Measurements from ENCODE around the gene MTERF4.

DNA sequence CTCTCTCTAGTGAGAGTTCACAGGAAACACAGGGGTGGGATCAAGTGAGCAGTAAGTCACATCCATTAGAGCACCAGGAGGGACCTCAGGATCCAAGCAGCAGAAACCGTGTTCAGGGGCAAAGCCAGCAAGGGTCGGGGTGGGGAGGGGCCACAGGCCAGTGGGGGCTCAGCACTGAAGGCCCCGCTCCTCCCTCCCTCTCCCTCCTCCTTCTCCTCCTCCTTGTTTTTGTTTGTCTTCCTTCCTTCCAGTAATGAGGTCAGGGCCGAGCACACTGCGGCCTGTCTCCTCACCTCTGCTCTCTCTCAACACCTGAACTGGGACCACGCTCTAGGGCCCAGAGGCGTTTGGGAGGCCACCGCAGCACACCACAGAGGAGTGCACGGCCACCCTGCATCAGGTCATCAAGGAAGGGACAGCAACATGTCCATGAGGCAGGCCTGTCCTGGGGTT is 20.9 kb downstream of the MTERF4 start:
- TF ChIP-seq, protein P1, sequence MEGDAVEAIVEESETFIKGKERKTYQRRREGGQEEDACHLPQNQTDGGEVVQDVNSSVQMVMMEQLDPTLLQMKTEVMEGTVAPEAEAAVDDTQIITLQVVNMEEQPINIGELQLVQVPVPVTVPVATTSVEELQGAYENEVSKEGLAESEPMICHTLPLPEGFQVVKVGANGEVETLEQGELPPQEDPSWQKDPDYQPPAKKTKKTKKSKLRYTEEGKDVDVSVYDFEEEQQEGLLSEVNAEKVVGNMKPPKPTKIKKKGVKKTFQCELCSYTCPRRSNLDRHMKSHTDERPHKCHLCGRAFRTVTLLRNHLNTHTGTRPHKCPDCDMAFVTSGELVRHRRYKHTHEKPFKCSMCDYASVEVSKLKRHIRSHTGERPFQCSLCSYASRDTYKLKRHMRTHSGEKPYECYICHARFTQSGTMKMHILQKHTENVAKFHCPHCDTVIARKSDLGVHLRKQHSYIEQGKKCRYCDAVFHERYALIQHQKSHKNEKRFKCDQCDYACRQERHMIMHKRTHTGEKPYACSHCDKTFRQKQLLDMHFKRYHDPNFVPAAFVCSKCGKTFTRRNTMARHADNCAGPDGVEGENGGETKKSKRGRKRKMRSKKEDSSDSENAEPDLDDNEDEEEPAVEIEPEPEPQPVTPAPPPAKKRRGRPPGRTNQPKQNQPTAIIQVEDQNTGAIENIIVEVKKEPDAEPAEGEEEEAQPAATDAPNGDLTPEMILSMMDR (IDR thresholded peaks at IDR 0.05): no peak
- TF ChIP-seq POLR2A (IDR thresholded peaks at IDR 0.05): no peak
